GM21528 (cell line): ENCODE data around the gene EML1.

ENCODE experiments used
- ATAC-seq: cut with Tn5 transposase; IDR thresholded peaks from one replicate; pipeline ENCODE4 v1.9.1; 2021; ENCODE audit warnings: mild to moderate bottlenecking, moderate library complexity; ENCODE audit not compliant: unreplicated experiment, low FRiP score

Gene EML1

DNA sequence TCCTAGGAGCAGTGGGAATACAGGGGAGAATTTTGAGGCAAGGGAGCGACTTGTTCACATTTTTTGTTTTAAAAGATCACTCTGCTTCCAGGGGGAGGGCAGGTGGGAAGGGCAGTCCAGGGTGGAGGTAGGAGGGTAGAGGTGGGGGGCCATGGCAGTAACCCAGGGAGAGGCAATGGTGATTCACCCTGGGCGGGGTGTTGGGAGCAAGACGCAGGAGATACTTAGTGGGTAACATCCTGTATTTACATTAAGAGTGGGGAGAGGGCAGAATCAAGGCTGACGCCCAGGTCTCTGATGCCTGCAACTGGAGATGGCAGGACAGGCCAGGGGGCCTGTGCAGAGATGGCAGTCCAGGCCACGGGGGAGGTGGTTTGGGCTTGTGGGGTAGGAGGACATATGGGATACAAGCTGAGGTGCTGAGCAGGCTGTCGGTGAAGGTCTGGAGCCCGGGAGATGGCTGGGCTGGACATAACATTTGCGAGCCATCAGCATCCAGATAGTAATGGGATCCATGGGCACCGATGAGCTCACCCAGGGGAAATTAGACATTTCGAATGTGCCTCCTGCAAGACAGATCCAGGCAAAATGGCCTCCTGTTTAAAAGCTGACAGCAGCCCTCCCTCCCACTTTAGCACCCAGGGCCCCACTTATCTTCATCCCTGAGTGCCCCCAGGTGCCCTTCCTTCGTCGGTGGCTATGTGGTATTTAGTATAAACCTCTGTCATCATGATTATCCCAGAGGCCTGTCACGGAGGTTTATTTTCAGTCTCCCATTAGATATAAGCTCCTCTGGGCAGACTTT lies 9.3 kb downstream of the EML1 start:
- no peak for ATAC-seq

GRCh38 chr14:99803106-99803775 lies 10.0 kb downstream of the EML1 start:
- ATAC-seq: no peak

DNA sequence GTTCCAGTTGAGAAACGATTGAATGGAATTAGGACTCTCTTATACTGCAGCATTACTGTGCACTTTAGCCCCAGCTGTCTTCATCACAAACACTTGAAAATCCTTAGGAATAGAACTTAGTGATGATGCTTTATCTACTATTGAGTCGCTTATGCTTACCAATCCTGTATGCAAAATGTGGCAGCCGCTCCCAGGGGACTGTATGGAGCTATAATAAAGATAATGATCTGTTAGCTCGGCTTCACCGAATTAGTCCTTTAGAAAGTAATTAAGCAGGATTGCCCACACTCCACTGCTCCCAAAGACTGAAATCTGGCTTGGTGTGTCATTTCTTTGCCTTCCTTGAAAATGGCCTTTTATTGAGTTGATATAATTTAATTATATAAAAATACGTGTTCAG lies 10.6 kb downstream of the EML1 start:
- no peak for ATAC-seq

GRCh38 chr14:99805757-99806439 lies 12.7 kb downstream of the EML1 start:
- ATAC-seq: no peak

DNA sequence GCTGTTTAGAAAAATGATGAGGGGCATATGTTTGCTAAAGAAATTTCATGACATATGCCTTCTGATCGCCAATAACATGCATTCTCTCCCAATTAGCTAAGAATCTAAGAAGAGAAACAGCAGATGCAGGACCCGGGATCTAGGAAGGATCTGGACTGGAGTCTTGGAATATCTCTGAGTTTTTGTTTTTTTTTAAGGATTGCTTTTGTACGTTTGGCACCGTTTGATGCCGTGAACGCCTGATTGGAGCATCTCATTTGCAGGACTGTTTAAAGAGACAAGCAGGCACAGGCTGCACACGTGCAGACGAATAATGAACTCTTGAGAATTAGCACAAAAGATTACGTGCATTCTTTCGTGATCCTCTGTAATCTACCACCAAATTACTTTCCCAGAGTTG lies 13.6 kb downstream of the EML1 start:
- ATAC-seq: no peak

DNA sequence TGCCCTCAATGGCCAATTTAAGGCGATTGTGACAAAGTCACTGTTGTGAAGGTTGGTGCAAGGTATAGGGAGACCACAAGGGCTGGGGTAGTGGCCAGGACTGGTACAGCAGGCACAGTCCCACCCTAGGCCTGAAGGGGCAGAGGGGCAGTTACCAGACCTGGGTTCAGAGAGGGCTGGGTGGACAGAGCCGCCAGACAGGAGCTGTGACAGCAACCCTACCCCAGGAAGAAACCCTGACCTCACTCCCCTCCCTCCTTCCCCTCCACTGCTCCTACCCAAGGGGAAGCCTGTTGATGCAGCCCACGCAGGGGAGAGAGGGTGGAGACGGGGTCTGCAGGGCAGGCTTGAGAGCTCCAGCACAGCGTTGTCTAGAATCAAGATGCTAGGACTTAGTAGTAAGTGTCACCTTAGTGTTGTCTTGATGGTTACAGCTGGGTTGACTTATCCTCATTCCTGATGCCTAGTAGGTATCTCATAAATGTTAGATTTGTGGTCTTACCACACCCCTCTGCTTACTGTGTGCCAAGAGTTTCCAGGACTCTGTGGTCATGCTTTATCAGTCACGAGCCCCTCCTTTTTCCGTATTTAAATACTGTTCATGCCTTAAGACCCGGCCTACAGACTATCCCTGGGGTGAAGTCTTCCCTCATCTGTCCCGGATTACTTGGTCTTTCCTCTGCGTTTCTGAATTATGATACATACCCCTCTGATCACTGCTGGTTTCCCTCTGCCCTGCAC lies 14.4 kb downstream of the EML1 start:
- no peak for ATAC-seq

DNA sequence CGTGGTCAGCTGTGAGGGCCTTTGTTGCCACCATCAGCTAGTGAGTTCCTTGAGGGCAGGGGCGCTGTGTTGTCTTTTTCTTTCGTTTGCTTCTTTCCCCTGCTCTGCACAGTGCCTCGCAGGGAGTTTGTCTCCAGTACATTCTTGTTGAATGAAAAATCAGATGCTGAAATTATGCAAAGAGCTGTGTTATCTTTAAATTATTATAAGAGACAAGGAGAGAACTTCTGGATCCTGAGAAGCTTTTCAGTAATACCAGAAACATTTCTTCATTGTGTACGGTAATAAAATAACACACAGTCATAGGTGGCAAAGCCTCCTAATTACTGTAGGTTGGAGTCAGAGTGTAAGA lies 14.9 kb downstream of the EML1 start:
- no peak for ATAC-seq

- no peak for ATAC-seq
Observed at GRCh38 chr14:99808515-99808914, 15.3 kb downstream of the EML1 start.

DNA sequence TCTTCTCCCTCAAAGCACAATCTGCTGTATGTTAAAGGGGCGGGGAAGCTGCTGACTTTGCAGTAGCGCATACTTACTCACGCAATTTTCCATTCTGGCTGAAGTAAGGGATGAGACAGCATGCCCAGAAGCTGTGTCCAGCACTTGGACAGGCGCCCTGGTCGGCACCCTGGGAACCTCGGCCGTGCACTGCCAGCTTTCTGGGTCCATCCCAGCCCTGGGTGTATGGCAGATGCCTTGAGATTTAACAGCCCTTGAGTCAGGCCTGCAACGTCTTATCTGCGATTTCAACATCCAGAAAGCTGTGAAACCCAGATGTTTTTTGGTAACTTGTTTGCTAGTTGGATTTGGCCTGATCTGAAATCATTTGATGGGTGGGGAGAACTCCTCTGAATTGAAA lies 16.1 kb downstream of the EML1 start:
- ATAC-seq: no peak

GRCh38 chr14:99809859-99810558 lies 16.8 kb downstream of the EML1 start:
- ATAC-seq: no peak

- ATAC-seq: no peak
Observed at GRCh38 chr14:99810559-99810874, 17.3 kb downstream of the EML1 start.

DNA sequence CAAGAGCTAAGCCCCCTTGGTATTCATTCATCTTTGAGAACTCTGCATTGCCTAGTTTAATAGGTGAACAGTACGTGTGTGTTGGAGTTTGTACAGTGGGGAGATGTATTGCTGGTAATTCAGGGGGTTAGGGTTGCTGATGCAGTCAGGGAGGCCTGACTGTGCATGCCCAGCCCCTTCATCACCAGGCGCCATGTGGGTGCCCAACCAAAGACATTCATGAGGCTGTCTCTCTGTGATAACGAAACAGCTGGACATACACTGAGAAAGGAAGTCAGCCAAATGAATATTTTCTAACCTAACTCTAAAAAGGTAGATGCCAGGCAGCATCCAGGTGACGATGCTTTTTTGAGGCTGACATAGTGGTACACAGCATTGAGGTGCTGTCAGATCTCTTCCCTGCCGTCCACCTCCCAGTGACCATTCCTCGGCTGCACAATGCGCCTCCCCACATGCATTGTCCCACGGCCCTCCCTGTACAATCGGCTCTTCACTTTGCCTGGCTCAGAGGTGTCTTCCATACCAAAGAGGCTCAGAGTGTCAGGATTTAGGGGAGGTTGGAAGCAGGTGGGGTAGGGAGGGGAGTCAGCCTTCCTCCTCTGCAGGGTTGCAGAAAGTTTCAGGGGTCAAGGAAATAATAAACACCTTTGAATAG lies 19.0 kb downstream of the EML1 start:
- ATAC-seq: no peak

GRCh38 chr14:99812892-99813291 lies 19.7 kb downstream of the EML1 start:
- no peak for ATAC-seq

- ATAC-seq: no peak
Observed at GRCh38 chr14:99815696-99816095, 22.5 kb downstream of the EML1 start.

DNA sequence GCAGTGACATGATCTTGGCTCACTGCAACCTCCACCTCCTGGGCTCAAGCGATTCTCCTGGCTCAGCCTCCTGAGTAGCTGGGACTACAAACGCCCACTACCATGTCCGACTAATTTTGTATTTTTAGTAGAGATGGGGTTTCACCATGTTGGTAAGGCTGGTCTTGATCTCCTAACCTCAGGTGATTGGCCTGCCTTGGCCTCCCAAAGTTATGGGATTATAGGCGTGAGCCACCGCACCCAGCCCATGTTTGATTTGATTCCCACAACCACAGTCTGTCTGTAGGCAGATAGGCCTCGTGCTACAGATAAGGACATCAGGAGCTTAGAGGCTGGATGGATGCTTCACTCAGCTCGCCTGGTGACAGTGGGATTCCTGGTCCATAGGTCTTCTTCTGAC lies 23.0 kb downstream of the EML1 start:
- no peak for ATAC-seq

GRCh38 chr14:99816642-99817041 lies 23.4 kb downstream of the EML1 start:
- ATAC-seq: no peak

DNA sequence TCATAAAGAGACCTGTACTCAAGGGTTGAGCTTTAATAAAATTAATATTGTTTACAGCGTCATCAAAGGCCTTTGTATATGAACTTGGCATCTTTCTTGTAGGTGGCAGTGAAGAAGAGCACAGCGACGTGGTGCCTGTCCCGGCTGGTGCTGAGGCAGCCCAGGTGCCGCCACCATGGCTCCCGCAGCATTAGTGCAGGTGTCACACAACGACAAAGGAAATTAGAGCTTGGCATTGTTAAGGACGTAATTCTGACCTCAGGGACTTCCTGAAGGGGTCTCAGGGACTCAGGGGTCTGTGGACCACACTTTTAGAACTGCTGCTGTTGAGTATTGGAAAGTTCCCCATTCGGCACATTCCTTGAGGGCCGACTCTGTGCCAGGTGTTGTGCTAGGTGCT lies 24.1 kb downstream of the EML1 start:
- ATAC-seq: no peak

- no peak for ATAC-seq
Observed at GRCh38 chr14:99818503-99819036, 25.4 kb downstream of the EML1 start.

DNA sequence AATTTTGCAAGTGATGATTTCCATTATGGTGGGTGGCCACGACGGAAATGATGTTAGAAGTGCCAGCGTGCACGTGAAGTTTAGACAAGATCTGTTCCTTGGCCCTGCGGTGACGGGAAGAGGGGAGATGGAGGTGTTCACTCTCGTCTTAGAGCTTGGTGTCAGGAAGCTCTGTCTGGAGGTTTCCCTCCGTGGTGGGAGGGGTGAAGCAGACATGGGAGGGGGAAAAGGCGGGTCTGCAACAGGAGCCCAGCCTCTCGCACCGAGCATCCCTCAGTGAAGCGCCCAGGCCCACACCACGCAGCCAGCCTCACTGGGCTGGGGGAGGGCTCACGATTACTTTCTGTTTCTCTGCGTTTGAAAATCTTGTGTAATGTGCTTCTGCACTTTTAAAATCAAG lies 26.3 kb downstream of the EML1 start:
- no peak for ATAC-seq
